Tibial nerve (tissue), 4 donors: ENCODE data around the gene SLC5A10. TPM values are rescaled to one million over a fixed set of nuclear protein-coding genes. Genes with fewer than 3 reads are reported as not detected.

Experiments used
- DNase-seq, 2 donors: peaks; one replicate each; pipeline ENCODE4 v3.0.0-alpha.2; 2019; ENCODE audit warnings: low spot score in 2 of 2
- H3K27ac ChIP-seq, 4 donors: fragments of 200-600 bp; sonication (generic) in 3 of 4; one replicate each; pipeline ENCODE4 v1.5.1; 2017 to 2019; ENCODE audit warnings: mild to moderate bottlenecking in 1 of 4
- H3K27me3 ChIP-seq, 2 donors: fragments of 200-600 bp; sonication (generic) in 1 of 2; one replicate each; pipeline versions ENCODE4 v1.5.1 to v1.6.0; 2017 to 2019
- H3K36me3 ChIP-seq, 3 donors: fragments of 200-600 bp; sonication (generic); one replicate each; pipeline ENCODE4 v1.5.1; 2018 to 2019
- H3K4me1 ChIP-seq, 4 donors: fragments of 200-600 bp; sonication (generic) in 3 of 4; one replicate each; pipeline ENCODE4 v1.5.1; 2017 to 2019
- H3K4me3 ChIP-seq, 4 donors: fragments of 200-600 bp; sonication (generic) in 3 of 4; one replicate each; pipeline ENCODE4 v1.5.1; 2017 to 2019; ENCODE audit warnings: mild to moderate bottlenecking in 1 of 4, moderate library complexity in 1 of 4
- H3K9me3 ChIP-seq, 4 donors: fragments of 200-600 bp; sonication (generic) in 3 of 4; one replicate each; pipeline ENCODE4 v1.5.1; 2017 to 2019
- CTCF ChIP-seq, 5 experiments: fragments of 200-600 bp in 3 of 5; fragments of 450-650 bp in 2 of 5; sonication (generic) in 3 of 5; IDR thresholded peaks; one replicate each; pipeline ENCODE4 v1.5.1; 2016 to 2019; ENCODE audit warnings: antibody characterized with exemption in 5 of 5, mild to moderate bottlenecking in 3 of 5, moderate library complexity in 2 of 5
- EP300 ChIP-seq, 2 donors: sonication (generic); formaldehyde crosslinking; IDR thresholded peaks; one replicate each; pipeline ENCODE4 v1.6.1; 2017; ENCODE audit warnings: antibody characterized with exemption in 2 of 2, mild to moderate bottlenecking in 1 of 2
- POLR2A ChIP-seq, 2 donors: fragments of 450-650 bp; IDR thresholded peaks; one replicate each; pipeline ENCODE4 v1.6.1; 2017; ENCODE audit warnings: antibody characterized with exemption in 2 of 2, mild to moderate bottlenecking in 2 of 2, moderate library complexity in 2 of 2
- WGBS, 2 donors: methylation state at CpG; one replicate each; pipeline ENCODE4 v1.1.5; 2018; 5-methylcytosine and 5-hydroxymethylcytosine counted together
- total RNA-seq, 4 donors: library from RNA; depleted of rRNA; stranded (reverse); fragments of >200 nt; gene quantifications; one replicate each; pipeline ENCODE4 v1.1.0, GENCODE V29; 2016

Gene SLC5A10
- total RNA-seq, 4 donors from 2014 or later: not detected

- TF ChIP-seq EP300 (IDR thresholded peaks at IDR 0.05) (no peak), CTCF (IDR thresholded peaks at IDR 0.05) (no peak), POLR2A (IDR thresholded peaks at IDR 0.05) (no peak)
- H3K4me1 ChIP-seq: peaks cover 0 to 16% (median 7%) of the 10 kb centered on the region in 4 donors
- H3K9me3 ChIP-seq: peaks cover 0 to 3% (median 0%) of the 10 kb centered on the region in 4 donors
- no peaks in the 10 kb centered on the region for H3K36me3 ChIP-seq
- peaks cover 0 to 23% of the 10 kb centered on the region in 2 donors for H3K27me3 ChIP-seq
- peak overlapping the region in 1 of 4 donors; percentile 59 for H3K4me3 ChIP-seq
- 79 to 85% methylated on average over 8 to 11 of the region's 11 CpGs for WGBS, 2 donors
- H3K27ac ChIP-seq: peak overlapping the region in 1 of 4 donors; percentile 74
- no peak for DNase-seq
These were observed 51.0 kb downstream of the SLC5A10 start for GRCh38 chr17:19002805-19003542.

GRCh38 chr17:19003543-19004420, 51.8 kb downstream of the SLC5A10 start:
- Histone ChIP-seq H3K4me1 (peaks cover 0 to 16% (median 7%) of the 10 kb centered on the region in 4 donors), H3K27me3 (peaks cover 0 to 23% of the 10 kb centered on the region in 2 donors), H3K36me3 (no peaks in the 10 kb centered on the region), H3K9me3 (peaks cover 0 to 3% (median 0%) of the 10 kb centered on the region in 4 donors), H3K27ac (peak overlapping the region in 2 of 4 donors; percentile 45 to 74), H3K4me3 (peak overlapping the region; percentile 22 to 59 (median 53))
- TF ChIP-seq POLR2A (IDR thresholded peaks at IDR 0.05) (no peak), CTCF (IDR thresholded peaks at IDR 0.05) (no peak), EP300 (IDR thresholded peaks at IDR 0.05) (no peak)
- WGBS, 2 donors: 14 to 21% methylated on average over 30 to 53 of the region's 73 CpGs
- no peak for DNase-seq

- H3K4me3 ChIP-seq: peak within 1 kb of the TSS; percentile 22 to 59 (median 53)
- no peaks in the 10 kb centered on the region for H3K36me3 ChIP-seq
- H3K27me3 ChIP-seq: peaks cover 0 to 23% of the 10 kb centered on the region in 2 donors
- no peak for TF ChIP-seq CTCF (IDR thresholded peaks at IDR 0.05)
- no peak for TF ChIP-seq POLR2A (IDR thresholded peaks at IDR 0.05)
- TF ChIP-seq EP300 (IDR thresholded peaks at IDR 0.05): no peak
- H3K4me1 ChIP-seq: peaks cover 0 to 16% (median 7%) of the 10 kb centered on the region in 4 donors
- H3K9me3 ChIP-seq: peaks cover 0 to 3% (median 0%) of the 10 kb centered on the region in 4 donors
- DNase-seq: peak; percentile 32 to 46
- WGBS, 2 donors: 6 to 37% methylated on average over 7 to 51 of the region's 67 CpGs
- H3K27ac ChIP-seq: peak within 1 kb of the TSS in 2 of 4 donors; percentile 45 to 74
These were observed 52.6 kb downstream of the SLC5A10 start, which contains the start of gene FAM83G for GRCh38 chr17:19004421-19005136. Gene FAM83G, minus strand, starts transcription at chr17:19004764. Its CDS starts 723 bp downstream, at chr17:19004041.

- Histone ChIP-seq H3K27ac (peak overlapping the region in 1 of 4 donors; percentile 53), H3K36me3 (no peaks in the 10 kb centered on the region), H3K9me3 (peaks cover 0 to 3% (median 0%) of the 10 kb centered on the region in 4 donors), H3K27me3 (peaks cover 0 to 23% of the 10 kb centered on the region in 2 donors), H3K4me3 (peak overlapping the region in 1 of 4 donors; percentile 29), H3K4me1 (peaks cover 0 to 16% (median 7%) of the 10 kb centered on the region in 4 donors)
- no peak for DNase-seq
- TF ChIP-seq EP300 (IDR thresholded peaks at IDR 0.05) (no peak), POLR2A (IDR thresholded peaks at IDR 0.05) (no peak), CTCF (IDR thresholded peaks at IDR 0.05) (no peak)
- WGBS, 2 donors: 75 to 79% methylated on average over 11 of the region's 13 CpGs
These were observed 53.3 kb downstream of the SLC5A10 start for GRCh38 chr17:19005137-19005773.
